Osteoblast (primary cell): ENCODE measurements around the gene H3-3A. TPM values are rescaled to one million over a fixed set of nuclear protein-coding genes. Genes with fewer than 3 reads are reported as not detected.

Experiments used
- DNase-seq: peaks from one replicate; pipeline ENCODE4 v3.0.0; 2011; ENCODE audit warnings: low spot score, mixed read lengths; ENCODE audit not compliant: insufficient read length; ENCODE audit errors: missing footprints
- H2AFZ ChIP-seq: 2 replicates; pipeline ENCODE4 v1.6.0; 2011; ENCODE audit warnings: mild to moderate bottlenecking, low read length
- H3K27ac ChIP-seq: 2 replicates; pipeline ENCODE4 v1.5.1; 2011; ENCODE audit warnings: mild to moderate bottlenecking, low read depth, low read length, moderate library complexity
- H3K27me3 ChIP-seq: 2 replicates; pipeline ENCODE4 v1.6.0; 2012; ENCODE audit warnings: mild to moderate bottlenecking, control low read depth, inconsistent platforms, low read length, moderate library complexity; ENCODE audit not compliant: insufficient read depth
- H3K36me3 ChIP-seq: 2 replicates; pipeline ENCODE4 v1.5.1; 2011; ENCODE audit warnings: mild to moderate bottlenecking, low read length, control low read depth, moderate library complexity; ENCODE audit not compliant: insufficient read depth
- H3K4me1 ChIP-seq: 2 replicates; pipeline ENCODE4 v1.5.1; 2011; ENCODE audit warnings: mild to moderate bottlenecking, low read length, control low read depth, moderate library complexity; ENCODE audit not compliant: insufficient read depth
- H3K4me2 ChIP-seq: 2 replicates; pipeline ENCODE4 v1.6.0; 2011; ENCODE audit warnings: mild to moderate bottlenecking, low read length; ENCODE audit not compliant: insufficient read depth
- H3K4me3 ChIP-seq: fragments of 200-600 bp; sonication (generic); 3 replicates; pipeline ENCODE4 v1.5.1; 2012; ENCODE audit warnings: mild to moderate bottlenecking, low read length, inconsistent platforms; ENCODE audit not compliant: insufficient read depth
- H3K79me2 ChIP-seq: 2 replicates; pipeline ENCODE4 v1.6.0; 2012; ENCODE audit warnings: mild to moderate bottlenecking, low read length, control low read depth, inconsistent platforms; ENCODE audit not compliant: insufficient read depth
- H3K9me3 ChIP-seq: 2 replicates; pipeline ENCODE4 v1.5.1; 2011; ENCODE audit warnings: low read depth, low read length, control low read depth
- H4K20me1 ChIP-seq: 2 replicates; pipeline ENCODE4 v1.6.0; 2012; ENCODE audit warnings: mild to moderate bottlenecking, low read length, control low read depth; ENCODE audit not compliant: insufficient read depth
- total RNA-seq: library from RNA; depleted of rRNA; stranded (reverse); fragments of >200 nt; gene quantifications from 2 replicates; pipeline ENCODE4 v1.2.3, GENCODE V29; 2012
- TF ChIP-seq, protein P1 (sequence below): IDR thresholded peaks from 2 replicates; pipeline ENCODE4 v1.5.1; 2011; ENCODE audit warnings: mild to moderate bottlenecking, low read depth, low read length, moderate library complexity; ENCODE audit errors: extremely low read depth

H3-3A gene
- 127 and 166 TPM in 2 replicates for total RNA-seq

GRCh38 chr1:226062558-226063223 is at the start of gene H3-3A:
H3-3A (plus strand) TSS chr1:226062716; CDS start chr1:226064352, 1,636 bp downstream.
- H3K79me2 ChIP-seq = peaks cover 42% of the 10 kb centered on the region
- peak within 1 kb of the TSS; percentile 88 for H3K4me2 ChIP-seq
- H3K4me1 ChIP-seq = peaks cover 16% of the 10 kb centered on the region
- peaks cover 43% of the 10 kb centered on the region for H4K20me1 ChIP-seq
- no peaks in the 10 kb centered on the region for H3K9me3 ChIP-seq
- H3K4me3 ChIP-seq = peak within 1 kb of the TSS; percentile 93
- TF ChIP-seq, protein P1, sequence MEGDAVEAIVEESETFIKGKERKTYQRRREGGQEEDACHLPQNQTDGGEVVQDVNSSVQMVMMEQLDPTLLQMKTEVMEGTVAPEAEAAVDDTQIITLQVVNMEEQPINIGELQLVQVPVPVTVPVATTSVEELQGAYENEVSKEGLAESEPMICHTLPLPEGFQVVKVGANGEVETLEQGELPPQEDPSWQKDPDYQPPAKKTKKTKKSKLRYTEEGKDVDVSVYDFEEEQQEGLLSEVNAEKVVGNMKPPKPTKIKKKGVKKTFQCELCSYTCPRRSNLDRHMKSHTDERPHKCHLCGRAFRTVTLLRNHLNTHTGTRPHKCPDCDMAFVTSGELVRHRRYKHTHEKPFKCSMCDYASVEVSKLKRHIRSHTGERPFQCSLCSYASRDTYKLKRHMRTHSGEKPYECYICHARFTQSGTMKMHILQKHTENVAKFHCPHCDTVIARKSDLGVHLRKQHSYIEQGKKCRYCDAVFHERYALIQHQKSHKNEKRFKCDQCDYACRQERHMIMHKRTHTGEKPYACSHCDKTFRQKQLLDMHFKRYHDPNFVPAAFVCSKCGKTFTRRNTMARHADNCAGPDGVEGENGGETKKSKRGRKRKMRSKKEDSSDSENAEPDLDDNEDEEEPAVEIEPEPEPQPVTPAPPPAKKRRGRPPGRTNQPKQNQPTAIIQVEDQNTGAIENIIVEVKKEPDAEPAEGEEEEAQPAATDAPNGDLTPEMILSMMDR = no peak
- peak; percentile 99 for DNase-seq
- peak within 1 kb of the TSS; percentile 98 for H2AFZ ChIP-seq
- peak within 1 kb of the TSS; percentile 92 for H3K27ac ChIP-seq
- H3K27me3 ChIP-seq = no peaks in the 10 kb centered on the region
- H3K36me3 ChIP-seq = peaks cover 20% of the 10 kb centered on the region

DNA sequence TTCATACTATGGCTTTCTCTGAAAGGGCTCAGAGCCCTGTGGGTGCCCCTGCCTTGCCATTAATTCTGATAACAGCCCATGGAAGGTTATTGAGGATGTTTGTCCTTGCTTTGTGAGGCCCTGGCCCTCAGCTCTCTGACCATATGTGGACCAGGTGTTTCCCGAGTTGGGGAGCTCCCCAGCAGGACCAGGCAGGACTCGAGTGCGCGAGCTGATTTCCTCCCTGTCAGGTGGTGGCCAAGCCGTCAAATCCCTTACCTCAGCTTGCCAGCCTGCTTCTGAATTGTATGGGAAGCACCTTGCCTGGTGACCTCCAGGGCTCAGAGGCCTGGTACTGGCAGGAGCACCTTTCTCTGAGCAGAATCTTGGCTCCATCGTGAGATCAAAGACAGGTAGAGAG is 45.4 kb upstream of the H3-3A start:
- DNase-seq = no peak

DNA sequence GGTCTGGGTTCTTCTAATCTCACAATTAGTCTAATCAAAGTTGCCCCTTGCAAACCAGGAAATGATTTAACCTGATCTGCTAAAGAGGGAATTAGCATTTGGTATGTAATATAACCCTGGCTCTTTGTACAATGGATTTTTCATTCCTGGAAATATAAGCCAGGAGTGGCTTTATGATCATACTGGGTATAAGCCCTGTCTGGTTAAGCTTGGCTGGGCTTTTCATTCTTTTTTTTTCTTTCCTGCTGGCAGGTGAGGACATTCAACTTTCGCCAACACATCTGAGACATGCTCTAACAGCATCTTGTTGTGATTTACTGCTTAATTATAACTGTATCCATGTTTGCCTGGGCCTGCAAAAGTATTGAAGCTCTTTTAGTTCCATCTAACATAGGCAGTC is 42.9 kb upstream of the H3-3A start:
- H3K9me3 ChIP-seq = no peaks in the 10 kb centered on the region
- H3K4me1 ChIP-seq = no peaks in the 10 kb centered on the region
- no peak overlapping the region for H2AFZ ChIP-seq
- no peak for DNase-seq
- no peak overlapping the region for H3K27ac ChIP-seq
- peaks cover 14% of the 10 kb centered on the region for H3K27me3 ChIP-seq
- H3K79me2 ChIP-seq = no peaks in the 10 kb centered on the region
- no peaks in the 10 kb centered on the region for H4K20me1 ChIP-seq
- H3K36me3 ChIP-seq = no peaks in the 10 kb centered on the region
- H3K4me2 ChIP-seq = no peak overlapping the region
- H3K4me3 ChIP-seq = no peak overlapping the region
- TF ChIP-seq, protein P1 = no peak

More for the DNA sequence above, 45.4 kb upstream of the H3-3A start:
- Histone ChIP-seq H3K4me3 (no peak overlapping the region), H3K4me1 (no peaks in the 10 kb centered on the region), H3K36me3 (no peaks in the 10 kb centered on the region), H3K79me2 (no peaks in the 10 kb centered on the region), H3K27me3 (peaks cover 19% of the 10 kb centered on the region), H3K9me3 (no peaks in the 10 kb centered on the region), H2AFZ (no peak overlapping the region), H4K20me1 (no peaks in the 10 kb centered on the region), H3K4me2 (no peak overlapping the region), H3K27ac (no peak overlapping the region)
- TF ChIP-seq, protein P1 = no peak

DNA sequence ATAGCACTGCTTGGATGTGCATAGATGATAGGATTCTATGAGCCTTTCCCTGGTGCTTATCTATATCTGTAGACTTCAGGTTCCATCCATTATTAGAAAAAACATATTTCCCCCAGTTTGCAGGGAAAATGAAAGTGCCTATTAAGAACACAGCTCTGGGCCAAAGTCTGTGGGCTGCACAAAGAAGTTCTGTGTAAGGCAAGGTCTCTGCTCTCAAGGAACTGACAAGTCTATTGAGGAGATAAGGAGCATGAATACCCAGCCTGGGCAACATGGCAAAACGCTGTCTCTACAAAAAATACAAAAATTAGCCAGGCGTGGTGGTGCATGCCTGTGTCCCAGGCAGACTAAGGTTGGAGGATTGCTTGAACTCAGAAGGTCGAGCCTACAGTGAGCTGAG is 41.1 kb upstream of the H3-3A start:
- Histone ChIP-seq H3K79me2 (no peaks in the 10 kb centered on the region), H3K4me2 (no peak overlapping the region), H3K27ac (no peak overlapping the region), H3K27me3 (peaks cover 14% of the 10 kb centered on the region), H4K20me1 (no peaks in the 10 kb centered on the region), H3K4me3 (no peak overlapping the region), H3K4me1 (no peaks in the 10 kb centered on the region), H3K9me3 (no peaks in the 10 kb centered on the region), H3K36me3 (no peaks in the 10 kb centered on the region), H2AFZ (no peak overlapping the region)
- TF ChIP-seq, protein P1 = no peak
- DNase-seq = no peak
